Embryonic facial prominence (tissue), 1 donor: ENCODE measurements around the gene ATP11A.

ENCODE experiments used
- DNase-seq: peaks from one replicate; pipeline ENCODE4 v3.0.0-alpha.2; 2016; ENCODE audit errors: extremely low spot score

Gene ATP11A

DNA sequence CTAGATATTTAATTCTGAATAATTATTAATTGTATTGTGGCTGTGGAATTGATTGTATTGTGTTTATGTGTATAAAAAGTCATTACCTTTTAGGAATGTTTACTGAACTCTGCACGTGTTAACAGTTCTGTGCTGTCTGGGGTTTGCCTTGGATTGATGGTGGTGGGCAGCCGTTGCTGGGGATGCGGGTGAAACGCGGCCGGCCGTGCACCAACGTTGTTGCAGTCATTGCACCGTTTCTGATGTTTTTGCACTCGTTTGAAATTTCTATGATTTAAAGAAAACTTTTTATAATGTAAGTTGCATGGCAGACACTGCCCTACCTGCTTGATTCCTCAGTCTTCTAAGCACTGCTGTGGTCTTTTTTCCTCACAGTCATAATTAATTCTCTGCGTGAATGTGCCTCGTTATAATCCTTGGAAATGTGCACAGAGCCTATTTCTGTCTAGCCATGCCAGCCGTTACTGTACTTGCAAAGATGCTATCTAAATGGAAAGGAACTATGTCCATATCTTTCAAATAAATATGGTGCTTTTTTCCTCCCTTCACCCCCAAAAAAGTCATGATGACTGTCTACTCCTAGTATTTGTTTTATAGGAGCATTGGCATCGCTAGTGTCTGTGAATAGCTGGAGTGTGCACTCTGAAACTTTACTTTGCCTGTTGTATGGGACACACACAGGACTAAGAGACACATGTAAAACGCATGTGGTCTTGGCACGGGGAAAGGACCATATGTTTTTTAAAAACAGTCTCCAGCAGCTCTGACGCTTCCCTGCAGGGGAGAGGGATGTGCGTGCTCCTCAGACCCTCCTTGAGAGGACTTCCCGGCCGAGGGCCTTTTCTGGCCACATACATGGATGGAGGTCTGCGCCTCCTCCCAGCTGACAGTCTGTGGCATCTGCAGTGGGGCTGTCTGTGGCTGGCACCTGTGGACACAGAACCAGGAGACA is 238.5 kb downstream of the ATP11A start:
- no peak for DNase-seq

DNA sequence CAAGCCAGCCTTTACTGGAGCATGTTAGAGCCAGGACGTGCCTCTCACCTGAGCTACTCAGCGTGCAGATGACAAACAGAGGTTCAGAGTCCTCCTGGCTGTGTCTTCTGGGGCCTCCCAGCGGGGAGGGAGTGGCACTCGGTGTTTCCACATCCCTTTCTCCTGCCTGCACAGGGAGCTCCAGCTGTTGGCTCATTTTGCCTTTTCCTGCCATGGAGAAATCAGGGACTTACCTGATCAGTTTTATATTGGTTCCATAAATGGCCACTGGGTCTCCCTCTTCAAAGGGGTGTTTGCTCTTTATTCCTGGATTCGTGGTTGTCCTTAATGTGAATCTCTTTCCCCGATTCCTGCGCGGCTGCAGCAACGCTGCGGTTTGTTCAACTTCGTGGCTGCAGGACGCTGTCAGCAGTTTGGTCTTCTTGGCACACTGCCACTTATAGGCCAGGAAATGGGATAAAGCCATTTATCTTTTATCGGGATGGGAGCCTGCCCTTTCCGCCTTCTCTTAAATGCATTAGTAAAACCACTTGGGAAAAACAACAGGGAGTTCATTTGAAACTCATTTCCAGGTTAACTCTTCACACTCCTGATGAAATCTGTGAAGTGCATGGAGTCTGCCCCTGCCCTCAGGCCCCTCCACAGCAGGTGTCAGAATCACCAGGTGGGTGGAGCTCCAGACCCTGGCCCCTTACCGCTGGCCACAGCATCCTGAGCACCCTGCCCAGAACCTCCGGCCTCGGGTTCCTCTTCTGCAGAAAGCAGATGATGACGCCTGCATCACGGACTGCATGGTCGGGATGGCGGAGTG is 239.3 kb downstream of the ATP11A start:
- DNase-seq: no peak

DNA sequence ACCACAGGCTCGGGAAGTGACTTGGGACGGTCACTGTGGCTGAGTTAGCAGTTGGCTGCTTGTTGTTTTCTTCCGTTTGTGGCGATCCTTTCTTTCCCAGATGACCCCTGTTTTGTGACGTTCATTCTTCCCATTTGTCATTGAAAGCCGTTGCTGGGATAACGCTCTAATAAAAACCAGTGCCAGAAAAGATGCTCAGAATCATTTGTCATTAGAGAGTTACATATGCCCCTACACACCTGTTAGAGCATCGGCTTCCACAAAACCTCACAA is 239.9 kb downstream of the ATP11A start:
- DNase-seq: no peak

DNA sequence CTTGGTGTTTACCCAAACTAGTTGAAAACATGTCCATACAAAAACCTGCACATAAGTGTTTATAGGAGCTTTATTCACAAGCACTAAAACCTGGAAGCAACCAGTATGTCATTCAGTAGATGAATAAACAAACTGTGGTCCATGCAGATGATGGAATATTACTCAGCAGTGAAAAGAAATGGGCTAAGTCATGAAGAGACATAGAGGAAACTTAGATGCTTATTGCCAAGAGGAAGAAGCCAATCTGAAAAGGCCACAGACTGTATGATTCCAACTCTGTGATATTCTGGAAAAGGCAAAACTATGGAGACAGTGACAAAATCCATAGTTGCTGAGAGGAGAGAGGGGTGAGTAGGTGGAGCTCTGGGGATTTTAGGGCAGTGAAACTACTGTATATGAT is 240.4 kb downstream of the ATP11A start:
- no peak for DNase-seq

DNA sequence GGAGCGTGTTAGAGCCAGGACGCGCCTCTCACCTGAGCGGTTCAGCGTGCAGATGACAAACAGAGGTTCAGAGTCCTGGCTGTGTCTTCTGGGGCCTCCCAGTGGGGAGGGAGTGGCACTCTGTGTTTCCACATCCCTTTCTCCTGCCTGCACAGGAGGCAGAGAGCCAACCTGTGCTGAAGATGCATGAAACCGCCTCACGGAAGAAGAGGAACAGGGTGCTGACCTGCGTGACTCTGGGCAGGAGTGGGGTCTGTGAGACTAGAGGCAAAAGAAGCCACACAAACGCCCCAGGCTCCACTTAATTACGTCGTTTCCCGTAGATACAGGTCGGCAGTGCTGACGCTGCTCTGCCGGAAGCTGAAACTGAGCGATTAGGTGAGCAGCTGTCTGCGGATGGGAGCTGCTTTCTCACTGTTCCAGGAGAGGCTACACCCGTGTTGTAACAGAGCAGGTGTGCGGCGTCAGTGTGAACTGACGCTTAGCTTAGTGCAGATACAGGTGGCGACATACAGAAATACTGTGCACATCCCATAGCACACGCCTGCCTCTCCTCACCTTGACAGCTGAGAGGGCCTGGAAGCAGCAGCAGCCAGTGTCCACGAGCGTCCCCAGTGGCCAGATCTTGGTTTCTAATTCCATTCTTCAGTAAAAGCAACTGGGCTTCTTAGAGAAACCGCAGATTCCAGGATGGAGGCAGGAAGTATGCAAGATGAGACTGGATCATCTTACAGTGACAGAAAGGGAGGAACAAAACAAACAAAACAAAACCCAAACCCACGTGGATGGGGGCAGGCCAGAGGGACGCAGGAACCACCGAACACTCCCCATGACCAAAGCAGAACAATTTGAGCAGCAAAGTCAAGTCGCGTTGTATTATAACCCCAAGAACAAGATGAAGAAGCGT is 241.4 kb downstream of the ATP11A start:
- peak; percentile 42 for DNase-seq

DNA sequence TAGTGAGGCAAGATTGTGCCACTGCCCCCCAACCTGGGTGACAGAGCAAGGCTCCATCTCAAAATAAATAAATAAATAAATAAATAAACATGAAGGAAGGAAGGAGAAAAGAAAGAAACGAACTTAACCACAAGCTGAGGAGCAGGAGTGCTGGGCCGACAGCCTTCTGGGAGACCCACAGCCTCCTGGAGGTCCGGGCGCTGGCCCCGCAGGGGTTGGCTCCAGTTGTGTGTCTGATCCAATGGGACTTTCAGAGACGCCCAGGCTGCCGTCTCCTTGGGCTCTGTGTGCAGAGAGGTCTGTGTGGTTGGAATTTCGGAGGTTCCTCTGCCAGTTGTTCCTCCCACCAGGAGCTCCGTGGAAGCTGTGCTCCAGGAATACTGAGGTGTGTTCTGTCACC is 243.1 kb downstream of the ATP11A start:
- DNase-seq: no peak

DNA sequence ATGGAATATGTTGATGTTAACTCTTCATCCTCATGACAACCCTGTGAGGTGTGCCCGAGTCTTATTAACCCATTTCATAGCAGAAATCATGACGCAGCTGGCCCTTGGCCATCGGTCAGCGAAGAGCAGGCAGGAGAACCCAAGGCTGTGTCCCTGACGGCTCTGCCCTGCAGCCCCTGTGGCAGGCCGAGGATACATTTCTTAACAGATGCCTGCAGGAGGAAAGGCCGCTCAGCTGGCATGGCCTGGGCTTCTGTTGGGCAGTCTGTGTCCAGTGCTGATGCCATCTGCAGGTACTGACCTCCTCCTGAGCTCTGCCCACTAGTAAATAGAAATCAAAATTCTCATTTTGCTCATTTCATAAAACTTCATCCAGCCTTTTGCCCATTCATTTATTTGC is 243.8 kb downstream of the ATP11A start:
- DNase-seq: no peak

DNA sequence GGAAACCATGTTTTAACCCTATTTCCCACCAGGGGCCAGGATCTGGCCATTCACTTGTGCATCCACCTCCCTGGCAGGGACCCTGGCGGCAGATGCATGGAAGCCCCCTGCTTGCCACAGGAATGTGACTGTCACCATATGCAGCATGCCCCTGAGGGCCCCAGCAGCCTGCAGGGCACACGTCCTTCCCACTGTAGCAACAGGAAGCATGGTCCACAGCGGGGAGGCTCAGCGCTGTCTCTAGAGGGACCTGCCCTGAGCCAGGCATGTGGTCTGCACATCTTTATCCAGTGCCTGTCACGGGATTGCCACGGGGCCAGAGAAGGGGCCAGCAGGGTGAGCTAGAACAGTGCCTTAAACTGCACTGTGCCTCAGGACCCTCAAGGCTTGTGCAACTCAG is 244.2 kb downstream of the ATP11A start:
- no peak for DNase-seq
